GM12891 (cell line): ENCODE measurements around the gene DOCK6.

ENCODE experiments used
- POLR2A ChIP-seq: IDR thresholded peaks from 2 replicates; pipeline ENCODE4 v1.6.1; 2011; ENCODE audit warnings: low read depth, low read length, control low read depth
- POLR2AphosphoS5 ChIP-seq: IDR thresholded peaks from 2 replicates; pipeline ENCODE4 v1.6.1; 2011; ENCODE audit warnings: low read depth, low read length, control low read depth
- SPI1 ChIP-seq: IDR thresholded peaks from 2 replicates; pipeline ENCODE4 v1.6.1; 2011; ENCODE audit warnings: low read depth, low read length, control low read depth
- TAF1 ChIP-seq: IDR thresholded peaks from 2 replicates; pipeline ENCODE4 v1.6.1; 2011; ENCODE audit warnings: low read depth, low read length, control low read depth

GRCh38 chr19:11256189-11256588, 6.1 kb downstream of the DOCK6 start:
- TF ChIP-seq POLR2A: no peak
- TF ChIP-seq TAF1: no peak
- TF ChIP-seq POLR2AphosphoS5: no peak
- TF ChIP-seq SPI1: no peak
